Keratinocyte (primary cell): ENCODE data around the gene CXCR6.

ENCODE experiments used
- CTCF ChIP-seq, 3 experiments: IDR thresholded peaks in 1 of 3; conservative IDR thresholded peaks in 1 of 3; optimal IDR thresholded peaks in 1 of 3; 2 replicates in 2 of 3; 3 replicates in 1 of 3; pipeline versions ENCODE3 to v1.5.1; 2011; ENCODE audit warnings: low read length in 3 of 3, mild to moderate bottlenecking in 3 of 3, moderate library complexity in 2 of 3, control low read depth in 1 of 3, inconsistent platforms in 1 of 3; ENCODE audit not compliant: insufficient read depth in 2 of 3; ENCODE audit errors: extremely low read depth in 1 of 3
- EZH2 ChIP-seq: IDR thresholded peaks from one replicate; pipeline ENCODE4 v1.6.1; 2012; ENCODE audit warnings: inconsistent platforms, mild to moderate bottlenecking, low read length, moderate library complexity

DNA sequence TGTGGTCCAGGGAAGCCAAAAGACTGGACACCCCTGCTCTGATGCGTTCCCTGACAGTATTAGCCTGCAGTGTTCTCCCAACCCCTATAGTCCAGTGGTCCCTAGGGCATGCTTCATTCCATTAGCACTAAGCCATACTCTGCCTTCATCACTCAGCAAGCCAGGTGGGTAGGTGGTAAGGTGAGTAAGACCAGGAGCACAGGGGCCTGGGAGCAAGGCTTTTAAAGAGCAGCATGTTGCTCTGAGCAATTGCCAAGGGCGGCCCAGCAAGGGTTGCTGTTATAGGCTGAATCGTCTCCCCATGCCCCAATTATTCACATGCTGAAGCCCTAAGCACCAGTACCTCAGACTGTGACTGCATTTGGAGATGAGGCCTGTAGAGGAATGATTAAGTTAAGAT is 11.0 kb downstream of the CXCR6 start:
- TF ChIP-seq CTCF (optimal IDR thresholded peaks at IDR 0.05 in 1 of 3, IDR thresholded peaks at IDR 0.05 in 1 of 3, conservative IDR thresholded peaks at IDR 0.05 in 1 of 3; ENCODE audit: extremely low read depth in 1 of 3, insufficient read depth in 2 of 3, low read length in 3 of 3) (no peak), EZH2 (no peak)
